ENCODE measurements around the gene ELMO1. TPM values are rescaled to one million over a fixed set of nuclear protein-coding genes. Genes with fewer than 3 reads are reported as not detected.

The ELMO1 gene
- polyA plus RNA-seq, 1 donor (not counting 4 experiments of a cell fraction or from before 2014, with no cell fraction given), result not detected

DNA sequence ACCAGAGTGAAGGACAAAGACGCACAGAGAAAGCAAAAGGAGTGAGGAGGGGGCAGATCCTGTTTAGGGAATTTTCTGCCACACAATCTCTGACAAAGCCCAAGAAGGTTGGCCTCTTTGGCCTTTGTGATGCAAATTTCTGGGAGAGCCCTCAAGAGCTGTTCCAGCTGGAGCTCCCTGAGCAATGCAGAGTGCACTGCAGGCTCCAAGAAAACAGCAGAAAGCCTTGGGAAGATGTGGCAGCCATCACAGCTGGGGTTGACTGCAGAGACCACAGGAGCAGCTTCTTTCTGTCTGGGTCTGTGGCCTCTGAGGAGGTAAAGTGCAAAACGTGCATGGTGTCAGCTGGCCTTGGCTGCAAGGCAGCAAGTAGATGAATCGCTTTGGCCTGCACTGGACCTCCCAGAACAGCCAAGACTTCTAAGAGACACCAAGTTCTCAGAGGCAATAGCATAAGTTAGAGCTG lies 200.2 kb downstream of the ELMO1 start:
- no peak overlapping the region for H2AFZ ChIP-seq (ENCODE audit: control insufficient read depth, low read length)
- no peaks in the 10 kb centered on the region for H4K20me1 ChIP-seq (ENCODE audit: control insufficient read depth, extremely low read depth, insufficient read depth, low read length)
- FAIRE-seq, result no peak
- H3K27me3 ChIP-seq (ENCODE audit: control insufficient read depth, extremely low read depth, insufficient read depth, low read length), result no peaks in the 10 kb centered on the region
- no peaks in the 10 kb centered on the region for H3K36me3 ChIP-seq (ENCODE audit: control insufficient read depth in 2 of 2, extremely low read depth in 1 of 2, insufficient read depth in 2 of 2, low read length in 2 of 2)
- dilution Hi-C loops (cut with MboI; ENCODE audit: extremely low pct_ligation_motif_present, low sequenced_read_pairs), result no loop called here
- no peak overlapping the region for H3K9ac ChIP-seq (ENCODE audit: control insufficient read depth, extremely low read depth, insufficient read depth, low read length)
- TF ChIP-seq, protein P1, sequence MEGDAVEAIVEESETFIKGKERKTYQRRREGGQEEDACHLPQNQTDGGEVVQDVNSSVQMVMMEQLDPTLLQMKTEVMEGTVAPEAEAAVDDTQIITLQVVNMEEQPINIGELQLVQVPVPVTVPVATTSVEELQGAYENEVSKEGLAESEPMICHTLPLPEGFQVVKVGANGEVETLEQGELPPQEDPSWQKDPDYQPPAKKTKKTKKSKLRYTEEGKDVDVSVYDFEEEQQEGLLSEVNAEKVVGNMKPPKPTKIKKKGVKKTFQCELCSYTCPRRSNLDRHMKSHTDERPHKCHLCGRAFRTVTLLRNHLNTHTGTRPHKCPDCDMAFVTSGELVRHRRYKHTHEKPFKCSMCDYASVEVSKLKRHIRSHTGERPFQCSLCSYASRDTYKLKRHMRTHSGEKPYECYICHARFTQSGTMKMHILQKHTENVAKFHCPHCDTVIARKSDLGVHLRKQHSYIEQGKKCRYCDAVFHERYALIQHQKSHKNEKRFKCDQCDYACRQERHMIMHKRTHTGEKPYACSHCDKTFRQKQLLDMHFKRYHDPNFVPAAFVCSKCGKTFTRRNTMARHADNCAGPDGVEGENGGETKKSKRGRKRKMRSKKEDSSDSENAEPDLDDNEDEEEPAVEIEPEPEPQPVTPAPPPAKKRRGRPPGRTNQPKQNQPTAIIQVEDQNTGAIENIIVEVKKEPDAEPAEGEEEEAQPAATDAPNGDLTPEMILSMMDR (optimal IDR thresholded peaks at IDR 0.05 in 1 of 3, IDR thresholded peaks at IDR 0.05 in 1 of 3, conservative IDR thresholded peaks at IDR 0.05 in 1 of 3; ENCODE audit: extremely low read depth in 1 of 3, insufficient read depth in 2 of 3, low read length in 3 of 3), result no peak
- no peak for TF ChIP-seq EZH2 (IDR thresholded peaks at IDR 0.05; ENCODE audit: low read length)
- DNase-seq (ENCODE audit: low read depth, low spot score), result no peak
- no peak overlapping the region for H3K27ac ChIP-seq (ENCODE audit: control insufficient read depth, insufficient read depth, low read length)
- H3K79me2 ChIP-seq (ENCODE audit: control insufficient read depth, insufficient read depth, low read length), result no peaks in the 10 kb centered on the region
- no peaks in the 10 kb centered on the region for H3K9me3 ChIP-seq (ENCODE audit: control insufficient read depth, low read depth, low read length)
- H3K4me2 ChIP-seq (ENCODE audit: control insufficient read depth, extremely low read depth, insufficient read depth, low read depth, low read length), result no peak overlapping the region
- no peaks in the 10 kb centered on the region for H3K4me1 ChIP-seq (ENCODE audit: control insufficient read depth, extremely low read depth, insufficient read depth, low read length)
- no peak overlapping the region for H3K4me3 ChIP-seq (ENCODE audit: control insufficient read depth in 2 of 3, extremely low read depth in 1 of 3, insufficient read depth in 2 of 3, low read depth in 1 of 3, low read length in 3 of 3)
- H3K9me1 ChIP-seq (ENCODE audit: control insufficient read depth, extremely low read depth, insufficient read depth, low read length), result no peaks in the 10 kb centered on the region

DNA sequence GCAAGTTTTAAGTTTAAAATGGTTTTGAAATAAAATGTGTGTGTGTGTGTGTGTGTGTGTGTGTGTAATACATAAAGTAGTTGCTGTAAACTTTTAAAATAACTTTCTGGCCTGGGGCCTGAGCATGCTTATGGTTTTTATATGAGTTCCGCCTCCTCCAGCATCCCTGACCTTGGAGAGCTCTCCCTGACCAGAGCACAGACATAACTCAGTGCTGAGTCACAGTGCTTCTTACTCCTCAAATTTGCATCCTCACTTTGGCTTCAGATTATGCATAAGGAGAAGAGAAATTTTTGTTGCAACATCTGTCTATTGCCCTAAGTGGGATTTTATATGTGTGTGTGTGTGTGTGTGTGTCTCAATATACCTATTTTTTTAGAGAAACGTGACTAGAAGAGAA lies 200.8 kb downstream of the ELMO1 start:
- Histone ChIP-seq H3K27ac (ENCODE audit: control insufficient read depth, insufficient read depth, low read length) (no peak overlapping the region), H3K4me1 (ENCODE audit: control insufficient read depth, extremely low read depth, insufficient read depth, low read length) (no peaks in the 10 kb centered on the region), H3K4me3 (ENCODE audit: control insufficient read depth in 2 of 3, extremely low read depth in 1 of 3, insufficient read depth in 2 of 3, low read depth in 1 of 3, low read length in 3 of 3) (no peak overlapping the region), H3K36me3 (ENCODE audit: control insufficient read depth in 2 of 2, extremely low read depth in 1 of 2, insufficient read depth in 2 of 2, low read length in 2 of 2) (no peaks in the 10 kb centered on the region), H3K79me2 (ENCODE audit: control insufficient read depth, insufficient read depth, low read length) (no peaks in the 10 kb centered on the region), H3K27me3 (ENCODE audit: control insufficient read depth, extremely low read depth, insufficient read depth, low read length) (no peaks in the 10 kb centered on the region), H2AFZ (ENCODE audit: control insufficient read depth, low read length) (no peak overlapping the region), H3K9ac (ENCODE audit: control insufficient read depth, extremely low read depth, insufficient read depth, low read length) (no peak overlapping the region), H4K20me1 (ENCODE audit: control insufficient read depth, extremely low read depth, insufficient read depth, low read length) (no peaks in the 10 kb centered on the region), H3K9me3 (ENCODE audit: control insufficient read depth, low read depth, low read length) (no peaks in the 10 kb centered on the region), H3K9me1 (ENCODE audit: control insufficient read depth, extremely low read depth, insufficient read depth, low read length) (no peaks in the 10 kb centered on the region), H3K4me2 (ENCODE audit: control insufficient read depth, extremely low read depth, insufficient read depth, low read depth, low read length) (no peak overlapping the region)
- TF ChIP-seq, protein P1 (optimal IDR thresholded peaks at IDR 0.05 in 1 of 3, IDR thresholded peaks at IDR 0.05 in 1 of 3, conservative IDR thresholded peaks at IDR 0.05 in 1 of 3; ENCODE audit: extremely low read depth in 1 of 3, insufficient read depth in 2 of 3, low read length in 3 of 3), result no peak
- no peak for TF ChIP-seq EZH2 (IDR thresholded peaks at IDR 0.05; ENCODE audit: low read length)
- dilution Hi-C loops (cut with MboI; ENCODE audit: extremely low pct_ligation_motif_present, low sequenced_read_pairs), result no loop called here
- no peak for FAIRE-seq
- no peak for DNase-seq (ENCODE audit: low read depth, low spot score)

Measured in keratinocyte (primary cell).